DOHH2 (cell line): ENCODE results near the gene CD244.

Source experiments
- EZH2phosphoT487 ChIP-seq: fragments of 200-600 bp; sonication (generic); IDR thresholded peaks from 2 replicates; pipeline ENCODE4 v1.6.1; 2017; ENCODE audit warnings: borderline replicate concordance, mild to moderate bottlenecking, antibody characterized with exemption, low read length, moderate library complexity, mixed read lengths
- TF ChIP-seq, protein P1 (sequence below): fragments of 200-600 bp; sonication (generic); IDR thresholded peaks from one replicate; pipeline ENCODE4 v1.5.1; 2014; ENCODE audit warnings: antibody characterized with exemption, mild to moderate bottlenecking, low read depth, low read length; ENCODE audit not compliant: poor library complexity, severe bottlenecking

DNA sequence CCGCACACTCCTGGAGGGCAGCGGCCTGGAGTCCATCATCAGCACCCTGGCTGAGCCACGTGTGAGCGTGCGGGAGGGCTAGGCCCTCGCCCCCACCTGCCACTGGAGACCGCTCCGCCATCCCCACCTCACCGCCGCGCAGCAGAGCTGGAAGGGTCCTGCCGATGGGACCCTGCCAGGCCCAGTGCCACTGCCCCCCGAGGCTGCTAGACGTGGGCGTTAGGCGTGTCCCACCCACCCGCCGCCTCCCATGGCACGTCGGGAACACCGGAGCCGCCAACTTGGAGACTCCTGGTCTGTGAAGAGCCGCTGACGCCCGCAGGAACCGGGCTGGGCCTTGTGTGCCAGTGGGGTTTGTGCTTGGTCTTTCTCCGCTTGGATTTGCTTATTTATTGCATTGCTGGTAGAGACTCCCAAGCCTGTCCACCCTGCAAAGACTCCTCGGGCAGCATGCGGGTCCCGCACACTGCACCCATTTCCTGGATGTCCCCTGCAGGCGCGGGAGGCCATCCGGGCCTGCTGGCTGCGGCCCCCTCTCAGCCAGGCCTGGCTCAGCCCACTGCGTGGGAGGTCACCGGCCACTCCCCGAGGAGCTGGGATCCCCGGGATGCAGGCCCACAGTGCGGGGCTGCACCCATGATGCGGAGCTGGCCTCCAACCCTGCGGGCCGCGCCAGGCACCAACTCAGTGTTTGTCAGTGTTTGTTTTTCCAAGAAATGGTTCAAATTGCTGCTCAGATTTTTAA is 60.7 kb downstream of the CD244 start:
- TF ChIP-seq, protein P1, sequence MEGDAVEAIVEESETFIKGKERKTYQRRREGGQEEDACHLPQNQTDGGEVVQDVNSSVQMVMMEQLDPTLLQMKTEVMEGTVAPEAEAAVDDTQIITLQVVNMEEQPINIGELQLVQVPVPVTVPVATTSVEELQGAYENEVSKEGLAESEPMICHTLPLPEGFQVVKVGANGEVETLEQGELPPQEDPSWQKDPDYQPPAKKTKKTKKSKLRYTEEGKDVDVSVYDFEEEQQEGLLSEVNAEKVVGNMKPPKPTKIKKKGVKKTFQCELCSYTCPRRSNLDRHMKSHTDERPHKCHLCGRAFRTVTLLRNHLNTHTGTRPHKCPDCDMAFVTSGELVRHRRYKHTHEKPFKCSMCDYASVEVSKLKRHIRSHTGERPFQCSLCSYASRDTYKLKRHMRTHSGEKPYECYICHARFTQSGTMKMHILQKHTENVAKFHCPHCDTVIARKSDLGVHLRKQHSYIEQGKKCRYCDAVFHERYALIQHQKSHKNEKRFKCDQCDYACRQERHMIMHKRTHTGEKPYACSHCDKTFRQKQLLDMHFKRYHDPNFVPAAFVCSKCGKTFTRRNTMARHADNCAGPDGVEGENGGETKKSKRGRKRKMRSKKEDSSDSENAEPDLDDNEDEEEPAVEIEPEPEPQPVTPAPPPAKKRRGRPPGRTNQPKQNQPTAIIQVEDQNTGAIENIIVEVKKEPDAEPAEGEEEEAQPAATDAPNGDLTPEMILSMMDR = no peak
- no peak for TF ChIP-seq EZH2phosphoT487
